Stomach (tissue), 9 donors: ENCODE data around the gene ODC1. TPM values are rescaled to one million over a fixed set of nuclear protein-coding genes. Genes with fewer than 3 reads are reported as not detected.

Experiments
- DNase-seq, 2 donors: peaks; one replicate each; pipeline versions ENCODE4 v3.0.0 to v3.0.0-alpha.2; 2013 to 2019
- H3K27ac ChIP-seq, 5 donors: fragments of 200-600 bp in 4 of 5; sonication (generic) in 4 of 5; one replicate each; pipeline ENCODE4 v1.5.1; 2013 to 2019; ENCODE audit warnings: mild to moderate bottlenecking in 1 of 5, moderate library complexity in 1 of 5
- H3K27me3 ChIP-seq, 3 donors: fragments of 200-600 bp; sonication (generic); one replicate each; pipeline ENCODE4 v1.5.1; 2017 to 2019; ENCODE audit warnings: mixed run types in 1 of 3
- H3K36me3 ChIP-seq, 4 donors: fragments of 200-600 bp; sonication (generic); 1 replicate in 3 of 4; 2 replicates in 1 of 4; pipeline ENCODE4 v1.5.1; 2016 to 2019
- H3K4me1 ChIP-seq, 4 donors: fragments of 200-600 bp; sonication (generic); one replicate each; pipeline ENCODE4 v1.5.1; 2016 to 2019
- H3K4me3 ChIP-seq, 4 donors: fragments of 200-600 bp; sonication (generic) in 3 of 4; one replicate each; pipeline ENCODE4 v1.5.1; 2016 to 2019; ENCODE audit warnings: mild to moderate bottlenecking in 1 of 4
- H3K9me3 ChIP-seq, 4 donors: fragments of 200-600 bp; sonication (generic); one replicate each; pipeline ENCODE4 v1.5.1; 2016 to 2019
- EP300 ChIP-seq: sonication (generic); formaldehyde crosslinking; IDR thresholded peaks from one replicate; pipeline ENCODE4 v1.6.1; 2017; ENCODE audit warnings: antibody characterized with exemption
- POLR2A ChIP-seq, 4 donors: fragments of 450-650 bp; IDR thresholded peaks; one replicate each; pipeline ENCODE4 v1.6.1; 2016; ENCODE audit warnings: antibody characterized with exemption in 4 of 4, control low read depth in 2 of 4, mild to moderate bottlenecking in 1 of 4, moderate library complexity in 1 of 4
- POLR2AphosphoS5 ChIP-seq, 3 donors: sonication (generic); formaldehyde crosslinking; IDR thresholded peaks; one replicate each; pipeline ENCODE4 v1.6.1; 2016; ENCODE audit warnings: antibody characterized with exemption in 3 of 3
- WGBS, 5 donors: extraction: QIAGEN DNeasy Blood & Tissue Kit in 3 of 5; methylation state at CpG; one replicate each; pipeline versions ENCODE4 v1.1.5 to v1.1.7; 2013 to 2018; 5-methylcytosine and 5-hydroxymethylcytosine counted together
- intact Hi-C: fragments of 100-400 bp; cut with DNase I; formaldehyde crosslinking; loops from one replicate; pipeline ENCODE4 v1.15.1; 2023; ENCODE audit warnings: low total_unique reads
- polyA plus RNA-seq, 3 donors: library from polyadenylated mRNA; stranded (reverse); fragments of 200-250 nt; gene quantifications; one replicate each; pipeline ENCODE4 v1.2.3, GENCODE V29; 2013
- total RNA-seq, 5 donors: library from RNA; depleted of rRNA; stranded (reverse); fragments of >200 nt; gene quantifications; one replicate each; pipeline versions ENCODE4 v1.1.0 to v1.2.3, GENCODE V29; 2014 to 2016
- TF ChIP-seq, protein P1 (sequence below), 7 experiments: fragments of 450-650 bp in 4 of 7; fragments of 200-600 bp in 3 of 7; sonication (generic) in 3 of 7; IDR thresholded peaks; one replicate each; pipeline ENCODE4 v1.5.1; 2016 to 2019; ENCODE audit warnings: antibody characterized with exemption in 7 of 7, control low read depth in 2 of 7, mild to moderate bottlenecking in 1 of 7
- donor health status: healthy with polysubstance abuse.
- donor health status: Bipolar disorder and iron deficiency.
- donor health status: healthy.

The ODC1 gene
- total and polyA plus RNA-seq, 8 donors = 32.2 to 148 (median 49.8) TPM

- no peak for DNase-seq
- Histone ChIP-seq H3K4me1 (peaks cover 14 to 38% (median 23%) of the 10 kb centered on the region in 4 donors), H3K27me3 (peaks cover 0 to 14% (median 0%) of the 10 kb centered on the region in 3 donors), H3K4me3 (no peak overlapping the region), H3K9me3 (no peaks in the 10 kb centered on the region), H3K36me3 (peaks cover 14 to 21% (median 17%) of the 10 kb centered on the region in 4 donors), H3K27ac (no peak overlapping the region)
- TF ChIP-seq, protein P1, sequence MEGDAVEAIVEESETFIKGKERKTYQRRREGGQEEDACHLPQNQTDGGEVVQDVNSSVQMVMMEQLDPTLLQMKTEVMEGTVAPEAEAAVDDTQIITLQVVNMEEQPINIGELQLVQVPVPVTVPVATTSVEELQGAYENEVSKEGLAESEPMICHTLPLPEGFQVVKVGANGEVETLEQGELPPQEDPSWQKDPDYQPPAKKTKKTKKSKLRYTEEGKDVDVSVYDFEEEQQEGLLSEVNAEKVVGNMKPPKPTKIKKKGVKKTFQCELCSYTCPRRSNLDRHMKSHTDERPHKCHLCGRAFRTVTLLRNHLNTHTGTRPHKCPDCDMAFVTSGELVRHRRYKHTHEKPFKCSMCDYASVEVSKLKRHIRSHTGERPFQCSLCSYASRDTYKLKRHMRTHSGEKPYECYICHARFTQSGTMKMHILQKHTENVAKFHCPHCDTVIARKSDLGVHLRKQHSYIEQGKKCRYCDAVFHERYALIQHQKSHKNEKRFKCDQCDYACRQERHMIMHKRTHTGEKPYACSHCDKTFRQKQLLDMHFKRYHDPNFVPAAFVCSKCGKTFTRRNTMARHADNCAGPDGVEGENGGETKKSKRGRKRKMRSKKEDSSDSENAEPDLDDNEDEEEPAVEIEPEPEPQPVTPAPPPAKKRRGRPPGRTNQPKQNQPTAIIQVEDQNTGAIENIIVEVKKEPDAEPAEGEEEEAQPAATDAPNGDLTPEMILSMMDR (IDR thresholded peaks at IDR 0.05) = no peak
- intact Hi-C loops = no loop called here
- WGBS, 5 donors = 82 to 97% (median 88%) methylated on average over 12 to 14 of the region's 14 CpGs
Measured at GRCh38 chr2:10435820-10436204, 12.3 kb downstream of the ODC1 start.

- peaks cover 14 to 38% (median 23%) of the 10 kb centered on the region in 4 donors for H3K4me1 ChIP-seq
- DNase-seq = peak; percentile 79 to 94
- H3K27ac ChIP-seq = no peak overlapping the region
- H3K9me3 ChIP-seq = no peaks in the 10 kb centered on the region
- H3K4me3 ChIP-seq = no peak overlapping the region
- TF ChIP-seq POLR2A (IDR thresholded peaks at IDR 0.05) (no peak), EP300 (no peak), POLR2AphosphoS5 (IDR thresholded peaks at IDR 0.05) (peak in 1 of 3 donors; percentile 67)
- TF ChIP-seq, protein P1 (IDR thresholded peaks at IDR 0.05) = peak in 6 of 7 experiments; percentile 71 to 97 (median 95)
- 32 to 57% (median 35%) methylated on average over 15 to 28 of the region's 28 CpGs for WGBS, 5 donors
- H3K27me3 ChIP-seq = peaks cover 0 to 14% (median 0%) of the 10 kb centered on the region in 3 donors
- intact Hi-C loops = loop anchor here (5.0 kb wide), 2 partner anchors 313 to 363 kb away; partner anchors contain the start of gene RRM2
- H3K36me3 ChIP-seq = peaks cover 8 to 14% (median 11%) of the 10 kb centered on the region in 4 donors
Measured at GRCh38 chr2:10434886-10435819, 13.0 kb downstream of the ODC1 start.

DNA sequence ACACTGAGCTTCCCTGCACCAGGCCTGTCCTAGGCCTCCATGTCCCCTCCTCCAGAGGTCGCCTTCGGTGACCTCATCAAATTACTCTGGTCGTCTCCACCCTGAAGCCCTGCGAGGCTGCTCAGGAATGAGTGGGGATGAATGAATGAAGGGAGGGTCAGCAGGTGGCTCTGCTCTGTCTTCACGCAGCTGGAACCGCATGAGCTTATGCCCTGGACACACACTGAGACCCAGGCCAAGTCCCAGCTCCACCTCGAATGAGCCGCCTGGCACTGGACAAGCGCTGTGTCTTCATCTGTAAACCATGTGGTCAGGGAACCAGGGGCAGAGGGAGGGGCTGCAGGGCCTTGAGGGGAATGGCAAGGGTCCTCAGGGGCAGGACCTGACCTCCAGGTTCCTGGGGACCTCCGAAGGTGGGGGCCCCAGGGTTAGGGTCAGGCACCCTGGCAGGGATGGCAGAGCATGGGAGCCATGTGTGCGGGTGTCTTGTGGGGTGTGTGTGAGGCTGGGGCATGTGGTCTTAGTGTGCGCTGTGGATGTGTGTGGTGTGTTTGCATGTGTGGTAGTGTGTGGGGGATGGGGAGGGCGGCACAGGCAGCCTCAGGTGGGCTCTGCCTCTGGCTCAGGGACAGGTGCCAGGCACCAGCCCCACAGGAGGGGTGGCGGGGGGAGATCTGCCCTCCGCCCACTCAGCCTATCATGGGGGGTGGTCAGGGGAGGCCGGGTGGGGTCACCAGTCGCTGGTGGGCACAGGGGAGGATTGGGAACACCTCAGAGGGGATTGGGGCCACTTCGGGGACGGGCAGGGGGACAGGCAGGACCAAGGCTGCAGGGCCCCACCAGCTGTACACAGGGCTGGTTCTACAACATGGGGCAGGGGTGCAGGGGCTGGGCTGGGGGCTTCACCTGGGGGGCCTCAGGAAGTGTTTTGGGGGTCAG, 13.9 kb downstream of the ODC1 start:
- peaks cover 14 to 31% (median 23%) of the 10 kb centered on the region in 4 donors for H3K4me1 ChIP-seq
- no peaks in the 10 kb centered on the region for H3K9me3 ChIP-seq
- no peak overlapping the region for H3K27ac ChIP-seq
- peak in 1 of 2 donors; percentile 42 for DNase-seq
- peaks cover 0 to 14% (median 0%) of the 10 kb centered on the region in 3 donors for H3K27me3 ChIP-seq
- intact Hi-C loops = loop anchor here (5.0 kb wide), 2 partner anchors 312 to 362 kb away; partner anchors contain the start of gene RRM2
- 70 to 83% (median 72%) methylated on average over 14 to 19 of the region's 19 CpGs for WGBS, 5 donors
- peaks cover 0 to 5% (median 1%) of the 10 kb centered on the region in 4 donors for H3K36me3 ChIP-seq
- TF ChIP-seq POLR2AphosphoS5 (IDR thresholded peaks at IDR 0.05) (no peak), POLR2A (IDR thresholded peaks at IDR 0.05) (no peak), EP300 (no peak)
- TF ChIP-seq, protein P1 (IDR thresholded peaks at IDR 0.05) = no peak
- H3K4me3 ChIP-seq = no peak overlapping the region
